ENCODE measurements around the gene COX7A2L. TPM values are rescaled to one million over a fixed set of nuclear protein-coding genes. Genes with fewer than 3 reads are reported as not detected.
"Not testable (repeated sequence)": the region's sequence is repeated elsewhere in the genome, so short reads cannot be mapped to it uniquely, and the experiment has no call there.

The COX7A2L gene
- total RNA-seq, 1 experiment from 2014 or later, result 254 TPM

- Histone ChIP-seq H3K27me3 (replicated peaks) (no peaks in the 10 kb centered on the region), H3K9me3 (replicated peaks) (no peaks in the 10 kb centered on the region), H3K27ac (0 out of 2 replicates have a peak overlapping the region, but pooled peaks have one; percentile 4), H3K4me1 (replicated peaks) (peaks cover 9% of the 10 kb centered on the region), H3K36me3 (peaks cover 4% of the 10 kb centered on the region; the same call in 1 of the 2 replicates), H3K4me3 (peak overlapping the region; percentile 77)
- DNase-seq (ENCODE audit: low read depth in 1 of 2, low spot score in 2 of 2), result no peak
These were observed 1.6 kb downstream of the COX7A2L start for GRCh38 chr2:42359304-42359964.

GRCh38 chr2:42353792-42354429, 7.1 kb downstream of the COX7A2L start:
- Histone ChIP-seq H3K36me3 (peaks cover 33% of the 10 kb centered on the region), H3K4me1 (replicated peaks) (no peaks in the 10 kb centered on the region; the same call in 1 of the 2 replicates), H3K4me3 (no peak overlapping the region), H3K9me3 (replicated peaks) (no peaks in the 10 kb centered on the region), H3K27me3 (replicated peaks) (no peaks in the 10 kb centered on the region), H3K27ac (no peak overlapping the region)
- no peak for DNase-seq (ENCODE audit: low read depth in 1 of 2, low spot score in 2 of 2)

GRCh38 chr2:42351864-42352263, 9.2 kb downstream of the COX7A2L start:
- H3K36me3 ChIP-seq, result peaks cover 36% of the 10 kb centered on the region

GRCh38 chr2:42350434-42351063, 10.5 kb downstream of the COX7A2L start:
- H3K4me1 ChIP-seq (replicated peaks), result no peaks in the 10 kb centered on the region
- H3K27ac ChIP-seq, result no peak overlapping the region
- H3K27me3 ChIP-seq (replicated peaks), result no peaks in the 10 kb centered on the region
- no peak overlapping the region for H3K4me3 ChIP-seq
- peaks cover 42% of the 10 kb centered on the region for H3K36me3 ChIP-seq
- no peaks in the 10 kb centered on the region for H3K9me3 ChIP-seq (replicated peaks)
- no peak for DNase-seq (ENCODE audit: low read depth in 1 of 2, low spot score in 2 of 2)

More at GRCh38 chr2:42351864-42352263, 9.2 kb downstream of the COX7A2L start:
- Histone ChIP-seq H3K4me3 (no peak overlapping the region), H3K27ac (no peak overlapping the region), H3K4me1 (replicated peaks) (no peaks in the 10 kb centered on the region), H3K27me3 (replicated peaks) (no peaks in the 10 kb centered on the region), H3K9me3 (replicated peaks) (no peaks in the 10 kb centered on the region)
- no peak for DNase-seq (ENCODE audit: low read depth in 1 of 2, low spot score in 2 of 2)

- Histone ChIP-seq H3K4me1 (replicated peaks) (no peaks in the 10 kb centered on the region), H3K9me3 (replicated peaks) (no peaks in the 10 kb centered on the region), H3K36me3 (peaks cover 57% of the 10 kb centered on the region), H3K27ac (no peak overlapping the region), H3K27me3 (replicated peaks) (no peaks in the 10 kb centered on the region), H3K4me3 (no peak overlapping the region)
- DNase-seq (ENCODE audit: low read depth in 1 of 2, low spot score in 2 of 2), result no peak
These were observed 12.8 kb downstream of the COX7A2L start for GRCh38 chr2:42348113-42348805.

- not testable (repeated sequence) for H3K27me3 ChIP-seq (replicated peaks); H3K9me3 ChIP-seq (replicated peaks); H3K27ac ChIP-seq; H3K4me3 ChIP-seq; H3K4me1 ChIP-seq (replicated peaks); DNase-seq (ENCODE audit: low read depth in 1 of 2, low spot score in 2 of 2)
- H3K36me3 ChIP-seq, result peaks cover 52% of the 10 kb centered on the region
These were observed 13.5 kb downstream of the COX7A2L start for GRCh38 chr2:42347518-42347917.

- not testable (repeated sequence) for H3K27me3 ChIP-seq (replicated peaks); H3K9me3 ChIP-seq (replicated peaks); H3K4me3 ChIP-seq; H3K27ac ChIP-seq; DNase-seq (ENCODE audit: low read depth in 1 of 2, low spot score in 2 of 2)
- Histone ChIP-seq H3K36me3 (peaks cover 47% of the 10 kb centered on the region), H3K4me1 (replicated peaks) (peaks cover 13% of the 10 kb centered on the region)
These were observed 14.2 kb downstream of the COX7A2L start for GRCh38 chr2:42346856-42347255.

- Histone ChIP-seq H3K27ac (no peak overlapping the region), H3K4me3 (no peak overlapping the region), H3K27me3 (replicated peaks) (no peaks in the 10 kb centered on the region), H3K9me3 (replicated peaks) (no peaks in the 10 kb centered on the region), H3K36me3 (peaks cover 42% of the 10 kb centered on the region), H3K4me1 (replicated peaks) (peaks cover 15% of the 10 kb centered on the region)
- DNase-seq (ENCODE audit: low read depth in 1 of 2, low spot score in 2 of 2), result no peak
These were observed 15.0 kb downstream of the COX7A2L start for GRCh38 chr2:42345986-42346385.

GRCh38 chr2:42342795-42343241, 18.2 kb downstream of the COX7A2L start:
- peaks cover 17% of the 10 kb centered on the region for H3K4me1 ChIP-seq (replicated peaks)
- no peaks in the 10 kb centered on the region for H3K27me3 ChIP-seq (replicated peaks)
- DNase-seq (ENCODE audit: low read depth in 1 of 2, low spot score in 2 of 2), result no peak
- H3K4me3 ChIP-seq, result no peak overlapping the region
- no peaks in the 10 kb centered on the region for H3K9me3 ChIP-seq (replicated peaks)
- H3K27ac ChIP-seq, result peak overlapping the region; percentile 86
- H3K36me3 ChIP-seq, result peaks cover 48% of the 10 kb centered on the region

- no peaks in the 10 kb centered on the region for H3K9me3 ChIP-seq (replicated peaks)
- DNase-seq (ENCODE audit: low read depth in 1 of 2, low spot score in 2 of 2), result peak; percentile 71 to 87
- no peaks in the 10 kb centered on the region for H3K27me3 ChIP-seq (replicated peaks)
- H3K4me3 ChIP-seq, result no peak overlapping the region
- peak overlapping the region; percentile 86 for H3K27ac ChIP-seq
- H3K36me3 ChIP-seq, result peaks cover 51% of the 10 kb centered on the region
- H3K4me1 ChIP-seq (replicated peaks), result peaks cover 21% of the 10 kb centered on the region
These were observed 18.8 kb downstream of the COX7A2L start for GRCh38 chr2:42342061-42342794.

GRCh38 chr2:42340938-42341636, 19.9 kb downstream of the COX7A2L start:
- peaks cover 27% of the 10 kb centered on the region for H3K4me1 ChIP-seq (replicated peaks)
- no peak overlapping the region for H3K4me3 ChIP-seq
- no peak for DNase-seq (ENCODE audit: low read depth in 1 of 2, low spot score in 2 of 2)
- H3K27ac ChIP-seq, result no peak overlapping the region
- peaks cover 53% of the 10 kb centered on the region for H3K36me3 ChIP-seq
- no peaks in the 10 kb centered on the region for H3K27me3 ChIP-seq (replicated peaks)
- no peaks in the 10 kb centered on the region for H3K9me3 ChIP-seq (replicated peaks)

- Histone ChIP-seq H3K36me3 (peaks cover 56% of the 10 kb centered on the region), H3K4me3 (no peak overlapping the region), H3K27ac (no peak overlapping the region), H3K27me3 (replicated peaks) (no peaks in the 10 kb centered on the region), H3K4me1 (replicated peaks) (peaks cover 27% of the 10 kb centered on the region), H3K9me3 (replicated peaks) (no peaks in the 10 kb centered on the region)
- DNase-seq (ENCODE audit: low read depth in 1 of 2, low spot score in 2 of 2), result no peak
These were observed 20.7 kb downstream of the COX7A2L start for GRCh38 chr2:42340045-42340937.
